ENCODE data around the gene COLQ.

DNA sequence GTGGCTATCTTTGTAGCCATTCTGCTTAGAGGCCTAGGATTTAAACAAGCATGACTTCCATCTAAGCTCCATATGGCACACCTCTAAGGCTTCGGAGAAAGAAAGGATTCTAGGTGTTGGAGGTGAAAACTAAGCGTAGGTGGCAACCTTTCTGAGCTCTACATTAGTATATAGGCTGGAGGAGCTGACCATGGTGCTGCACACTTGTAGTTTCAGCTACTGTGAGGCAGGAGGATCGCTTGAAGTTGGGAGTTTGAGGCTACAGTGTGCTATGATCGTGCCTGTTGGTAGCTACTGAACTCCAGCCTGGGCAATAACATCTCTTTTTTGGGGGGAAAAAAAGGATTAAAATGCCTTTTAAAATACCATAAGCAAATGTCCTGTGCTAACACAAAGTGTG, 86.8 kb downstream of the COLQ start:
- no peak for TF ChIP-seq CTCF (IDR thresholded peaks at IDR 0.05; ENCODE audit: borderline replicate concordance, extremely low read depth, low read length, poor library complexity, severe bottlenecking)
- TF ChIP-seq EZH2 (IDR thresholded peaks at IDR 0.05; ENCODE audit: borderline replicate concordance, low read depth, low read length, severe bottlenecking) = no peak
